ENCODE data around the gene ALDH4A1.

The ALDH4A1 gene

GRCh38 chr1:18939398-18940302 lies 37.3 kb upstream of the ALDH4A1 start:
- DNase-seq: no peak

- DNase-seq: no peak
Measured at GRCh38 chr1:18938707-18939070, 36.3 kb upstream of the ALDH4A1 start.

GRCh38 chr1:18938008-18938706 lies 35.8 kb upstream of the ALDH4A1 start:
- no peak for DNase-seq

- no peak for DNase-seq
Measured at GRCh38 chr1:18937539-18937938, 35.2 kb upstream of the ALDH4A1 start.

GRCh38 chr1:18936814-18937481 lies 34.6 kb upstream of the ALDH4A1 start:
- no peak for DNase-seq

GRCh38 chr1:18936471-18936813 lies 34.1 kb upstream of the ALDH4A1 start:
- no peak for DNase-seq

GRCh38 chr1:18934205-18935000 lies 32.0 kb upstream of the ALDH4A1 start:
- DNase-seq: no peak

GRCh38 chr1:18932879-18933278 lies 30.5 kb upstream of the ALDH4A1 start:
- no peak for DNase-seq

GRCh38 chr1:18932387-18932786 lies 30.0 kb upstream of the ALDH4A1 start:
- DNase-seq: no peak

- no peak for DNase-seq
Measured at GRCh38 chr1:18931730-18932129, 29.4 kb upstream of the ALDH4A1 start.

- DNase-seq: no peak
Measured at GRCh38 chr1:18929686-18930085, 27.3 kb upstream of the ALDH4A1 start.

GRCh38 chr1:18928985-18929384 lies 26.6 kb upstream of the ALDH4A1 start:
- DNase-seq: no peak

- no peak for DNase-seq
Measured at GRCh38 chr1:18928406-18928805, 26.1 kb upstream of the ALDH4A1 start.

GRCh38 chr1:18927654-18928272 lies 25.4 kb upstream of the ALDH4A1 start:
- peak in 4 of 6 experiments; percentile 39 to 66 (median 46) for DNase-seq

- DNase-seq: peak in 2 of 6 experiments; percentile 16 to 42
Measured at GRCh38 chr1:18927082-18927653, 24.8 kb upstream of the ALDH4A1 start.

- DNase-seq: peak; percentile 51 to 75 (median 66)
Measured at GRCh38 chr1:18926315-18927081, 24.1 kb upstream of the ALDH4A1 start.

GRCh38 chr1:18925279-18925678 lies 22.9 kb upstream of the ALDH4A1 start:
- no peak for DNase-seq

GRCh38 chr1:18924221-18924691 lies 21.9 kb upstream of the ALDH4A1 start:
- peak in 1 of 6 experiments; percentile 15 for DNase-seq

- DNase-seq: peak in 2 of 6 experiments; percentile 9 to 11
Measured at GRCh38 chr1:18923756-18924211, 21.4 kb upstream of the ALDH4A1 start.

- no peak for DNase-seq
Measured at GRCh38 chr1:18922848-18923755, 20.7 kb upstream of the ALDH4A1 start.

All from stimulated activated naive CD4-positive, alpha-beta T cell (primary cell).